Measurements from ENCODE around the gene ZNF84.
A peak's percentile ranks its signal among the peaks of the same experiment; 100 is the strongest.

ZNF84 gene

GRCh38 chr12:133058203-133059113 is 21.1 kb downstream of the ZNF84 start:
- Histone ChIP-seq H3K9ac (ENCODE audit: insufficient read length) (no peak overlapping the region), H3K4me3 (no peak overlapping the region), H3K9me3 (ENCODE audit: low read depth, low read length) (peaks cover 72% of the 10 kb centered on the region), H3K27ac (no peak overlapping the region), H3K36me3 (ENCODE audit: insufficient read depth, low read length) (peaks cover 83% of the 10 kb centered on the region)
- no peak for DNase-seq (ENCODE audit: low read depth, low spot score)
- TF ChIP-seq POLR2AphosphoS5 (IDR thresholded peaks at IDR 0.05; ENCODE audit: borderline replicate concordance, low read depth, low read length) (no peak), FOXP2 (optimal IDR thresholded peaks at IDR 0.05; ENCODE audit: control extremely low read depth, extremely low read length, insufficient read depth) (no peak), EZH2 (IDR thresholded peaks at IDR 0.05) (no peak)

- DNase-seq (ENCODE audit: low read depth, low spot score): no peak
- no peak overlapping the region for H3K27ac ChIP-seq
- no peak for TF ChIP-seq FOXP2 (optimal IDR thresholded peaks at IDR 0.05; ENCODE audit: control extremely low read depth, extremely low read length, insufficient read depth)
- TF ChIP-seq POLR2AphosphoS5 (IDR thresholded peaks at IDR 0.05; ENCODE audit: borderline replicate concordance, low read depth, low read length): no peak
- TF ChIP-seq EZH2 (IDR thresholded peaks at IDR 0.05): no peak
- no peak overlapping the region for H3K9ac ChIP-seq (ENCODE audit: insufficient read length)
- peaks cover 60% of the 10 kb centered on the region for H3K9me3 ChIP-seq (ENCODE audit: low read depth, low read length)
- no peak overlapping the region for H3K4me3 ChIP-seq
- H3K36me3 ChIP-seq (ENCODE audit: insufficient read depth, low read length): peaks cover 59% of the 10 kb centered on the region
These were observed 24.6 kb downstream of the ZNF84 start for GRCh38 chr12:133061954-133062353.

DNA sequence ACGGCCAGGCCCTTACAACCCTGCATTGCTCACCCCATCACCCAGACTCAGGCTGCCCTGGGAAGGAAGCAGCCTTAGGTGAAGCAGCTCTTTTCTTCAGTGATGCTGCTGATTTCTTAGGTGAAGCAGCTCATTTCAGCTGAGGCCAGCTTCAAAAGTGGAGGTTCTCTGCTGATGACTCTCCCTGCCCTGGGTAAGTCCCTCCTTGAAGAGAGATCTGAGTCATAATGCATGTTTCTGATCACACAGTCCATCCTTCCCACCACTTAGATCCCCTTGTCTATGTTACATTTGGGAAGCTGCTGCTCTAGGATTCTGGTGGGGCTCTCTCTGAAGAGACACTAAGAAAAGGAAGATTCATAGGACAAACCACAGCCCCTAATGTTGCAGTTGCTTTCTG is 26.2 kb downstream of the ZNF84 start:
- Histone ChIP-seq H3K9ac (ENCODE audit: insufficient read length) (no peak overlapping the region), H3K36me3 (ENCODE audit: insufficient read depth, low read length) (peaks cover 43% of the 10 kb centered on the region), H3K27ac (no peak overlapping the region), H3K9me3 (ENCODE audit: low read depth, low read length) (peaks cover 45% of the 10 kb centered on the region), H3K4me3 (no peak overlapping the region)
- DNase-seq (ENCODE audit: low read depth, low spot score): no peak
- TF ChIP-seq FOXP2 (optimal IDR thresholded peaks at IDR 0.05; ENCODE audit: control extremely low read depth, extremely low read length, insufficient read depth) (no peak), POLR2AphosphoS5 (IDR thresholded peaks at IDR 0.05; ENCODE audit: borderline replicate concordance, low read depth, low read length) (no peak), EZH2 (IDR thresholded peaks at IDR 0.05) (no peak)

GRCh38 chr12:133073836-133074235 is 36.5 kb downstream of the ZNF84 start:
- Histone ChIP-seq H3K9me3 (ENCODE audit: low read depth, low read length) (peaks cover 12% of the 10 kb centered on the region; the same call in 1 of the 2 replicates), H3K9ac (ENCODE audit: insufficient read length) (no peak overlapping the region), H3K4me3 (no peak overlapping the region), H3K36me3 (ENCODE audit: insufficient read depth, low read length) (no peaks in the 10 kb centered on the region), H3K27ac (no peak overlapping the region)
- no peak for DNase-seq (ENCODE audit: low read depth, low spot score)
- TF ChIP-seq FOXP2 (optimal IDR thresholded peaks at IDR 0.05; ENCODE audit: control extremely low read depth, extremely low read length, insufficient read depth) (no peak), POLR2AphosphoS5 (IDR thresholded peaks at IDR 0.05; ENCODE audit: borderline replicate concordance, low read depth, low read length) (no peak), EZH2 (IDR thresholded peaks at IDR 0.05) (no peak)

DNA sequence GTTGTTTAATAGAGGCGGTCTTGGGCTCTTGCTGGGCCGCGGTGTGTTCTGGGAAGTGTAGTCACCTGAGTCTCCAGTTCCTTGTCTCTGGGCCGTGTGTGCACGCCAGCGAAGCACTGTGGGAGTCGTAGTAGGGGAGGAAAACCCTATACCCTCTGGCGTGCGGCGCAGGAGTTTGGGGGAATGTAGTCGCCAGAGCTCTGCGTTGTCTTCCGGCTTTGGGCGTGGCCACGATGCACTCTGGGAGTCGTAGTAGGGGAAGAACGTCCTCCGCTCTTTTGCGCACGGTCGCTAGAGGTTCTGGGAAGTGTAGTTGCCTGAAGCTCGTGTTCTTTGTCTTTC is 42.7 kb downstream of the ZNF84 start:
- Histone ChIP-seq H3K9me3 (ENCODE audit: low read depth, low read length) (peaks cover 23% of the 10 kb centered on the region), H3K9ac (ENCODE audit: insufficient read length) (peak overlapping the region; percentile 98), H3K36me3 (ENCODE audit: insufficient read depth, low read length) (peaks cover 37% of the 10 kb centered on the region), H3K4me3 (peak overlapping the region; percentile 92), H3K27ac (peak overlapping the region; percentile 100)
- DNase-seq (ENCODE audit: low read depth, low spot score): peak; percentile 97
- TF ChIP-seq FOXP2 (optimal IDR thresholded peaks at IDR 0.05; ENCODE audit: control extremely low read depth, extremely low read length, insufficient read depth): no peak
- TF ChIP-seq EZH2 (IDR thresholded peaks at IDR 0.05): no peak
- no peak for TF ChIP-seq POLR2AphosphoS5 (IDR thresholded peaks at IDR 0.05; ENCODE audit: borderline replicate concordance, low read depth, low read length)

DNA sequence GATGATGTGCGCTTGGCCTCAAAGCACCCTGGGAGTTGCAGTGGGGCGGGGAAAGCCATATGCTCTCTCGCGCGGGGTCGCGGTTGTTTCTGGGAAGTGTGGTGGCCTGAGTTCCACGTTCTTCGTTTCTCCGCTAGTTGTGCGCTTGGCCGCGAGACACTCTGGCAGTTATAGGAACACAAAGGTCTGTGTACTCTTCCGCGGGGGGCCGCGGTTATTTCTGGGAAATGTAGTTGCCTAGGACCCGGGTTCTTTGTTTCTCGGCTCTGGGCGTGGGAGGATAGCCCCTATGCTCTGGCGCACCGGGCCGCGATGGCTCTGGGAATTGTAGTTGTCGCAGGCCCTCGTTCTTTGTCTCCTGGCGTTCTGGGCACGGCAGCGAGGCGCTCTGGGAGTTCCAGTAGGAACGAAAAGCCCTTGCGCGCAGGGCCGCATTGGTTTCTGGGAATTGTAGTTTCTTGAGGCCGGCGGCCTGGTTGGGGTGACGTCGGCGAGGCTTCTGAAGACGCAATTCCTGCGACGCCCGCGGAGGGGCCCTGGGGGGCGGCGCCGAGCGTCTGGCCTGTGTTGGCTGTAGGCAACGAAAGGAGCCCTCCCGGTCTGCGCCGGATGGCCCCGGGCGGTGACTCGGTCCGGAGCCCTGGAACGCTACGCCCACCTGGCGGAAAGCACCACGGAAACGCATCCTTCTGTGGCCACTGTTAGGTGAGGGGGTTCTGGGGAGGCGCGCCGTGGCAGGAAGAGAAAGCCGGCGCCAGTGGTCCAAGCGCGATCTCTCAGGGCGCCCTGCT is 43.3 kb downstream of the ZNF84 start, which contains the start of gene ZNF140:
Gene ZNF140, plus strand, starts transcription at position 556 of the 791 bp plus-strand sequence. CDS start 398 bp downstream, outside the sequence.
- TF ChIP-seq FOXP2 (optimal IDR thresholded peaks at IDR 0.05; ENCODE audit: control extremely low read depth, extremely low read length, insufficient read depth) (peak; percentile 39), POLR2AphosphoS5 (IDR thresholded peaks at IDR 0.05; ENCODE audit: borderline replicate concordance, low read depth, low read length) (peak; percentile 81), EZH2 (IDR thresholded peaks at IDR 0.05) (no peak)
- Histone ChIP-seq H3K36me3 (ENCODE audit: insufficient read depth, low read length) (peaks cover 43% of the 10 kb centered on the region), H3K4me3 (peak within 1 kb of the TSS; percentile 92), H3K9me3 (ENCODE audit: low read depth, low read length) (peaks cover 26% of the 10 kb centered on the region), H3K27ac (peak within 1 kb of the TSS; percentile 100), H3K9ac (ENCODE audit: insufficient read length) (peak within 1 kb of the TSS; percentile 98)
- DNase-seq (ENCODE audit: low read depth, low spot score): peak; percentile 82

DNA sequence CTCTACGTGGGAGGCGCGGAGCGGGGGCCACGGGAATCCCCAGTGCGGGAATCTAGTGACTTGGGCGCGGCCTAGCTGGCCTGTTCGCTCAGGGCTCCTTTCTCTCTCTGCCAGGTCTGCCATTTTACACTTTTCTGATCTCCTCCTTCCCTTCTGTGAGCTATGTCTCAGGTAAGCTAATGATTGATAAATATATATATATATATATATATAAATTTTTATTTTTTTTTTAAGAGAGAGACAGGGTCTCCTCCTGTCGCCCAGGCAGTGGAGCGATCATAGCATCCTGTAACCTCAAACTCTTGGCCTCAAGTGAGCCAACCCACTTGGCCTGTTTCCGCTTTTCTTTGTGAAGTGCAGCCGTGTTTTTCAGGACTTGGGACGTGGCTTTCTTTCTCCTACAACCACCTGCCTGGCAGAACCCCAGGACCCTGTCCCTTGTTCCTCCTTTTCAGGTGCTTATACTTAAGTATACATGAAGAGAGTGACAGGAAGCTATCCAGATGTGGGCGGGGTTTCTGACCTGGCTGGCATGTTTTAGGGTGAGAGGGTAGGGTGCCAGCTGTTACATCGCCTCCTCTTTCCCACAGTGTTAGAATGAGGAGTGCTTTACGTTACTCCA is 44.0 kb downstream of the ZNF84 start:
- DNase-seq (ENCODE audit: low read depth, low spot score): no peak
- H3K9ac ChIP-seq (ENCODE audit: insufficient read length): peak overlapping the region; percentile 98
- peak overlapping the region; percentile 100 for H3K27ac ChIP-seq
- peaks cover 32% of the 10 kb centered on the region for H3K9me3 ChIP-seq (ENCODE audit: low read depth, low read length)
- H3K36me3 ChIP-seq (ENCODE audit: insufficient read depth, low read length): peaks cover 50% of the 10 kb centered on the region
- TF ChIP-seq EZH2 (IDR thresholded peaks at IDR 0.05) (no peak), POLR2AphosphoS5 (IDR thresholded peaks at IDR 0.05; ENCODE audit: borderline replicate concordance, low read depth, low read length) (no peak), FOXP2 (optimal IDR thresholded peaks at IDR 0.05; ENCODE audit: control extremely low read depth, extremely low read length, insufficient read depth) (no peak)
- H3K4me3 ChIP-seq: peak overlapping the region; percentile 92

GRCh38 chr12:133083345-133083744 is 46.0 kb downstream of the ZNF84 start:
- TF ChIP-seq POLR2AphosphoS5 (IDR thresholded peaks at IDR 0.05; ENCODE audit: borderline replicate concordance, low read depth, low read length) (no peak), EZH2 (IDR thresholded peaks at IDR 0.05) (no peak), FOXP2 (optimal IDR thresholded peaks at IDR 0.05; ENCODE audit: control extremely low read depth, extremely low read length, insufficient read depth) (no peak)
- Histone ChIP-seq H3K9ac (ENCODE audit: insufficient read length) (no peak overlapping the region), H3K36me3 (ENCODE audit: insufficient read depth, low read length) (peaks cover 69% of the 10 kb centered on the region), H3K4me3 (no peak overlapping the region), H3K27ac (no peak overlapping the region), H3K9me3 (ENCODE audit: low read depth, low read length) (peaks cover 45% of the 10 kb centered on the region)
- DNase-seq (ENCODE audit: low read depth, low spot score): no peak
